Subcutaneous abdominal adipose tissue (tissue), 5 donors: ENCODE measurements around the gene CEP126.
A peak's percentile ranks its signal among the peaks of the same experiment; 100 is the strongest.

ENCODE experiments used
- H3K27ac ChIP-seq: one replicate; pipeline ENCODE4 v1.7.0; 2013; ENCODE audit warnings: low read depth, mild to moderate bottlenecking, inconsistent platforms, low read length, moderate library complexity
- H3K27me3 ChIP-seq, 5 donors: one replicate each; pipeline ENCODE4 v1.7.0; 2013; ENCODE audit warnings: low read length in 5 of 5, inconsistent platforms in 1 of 5; ENCODE audit not compliant: control insufficient read depth in 5 of 5, insufficient read depth in 4 of 5
- H3K36me3 ChIP-seq, 5 donors: one replicate each; pipeline ENCODE4 v1.7.0; 2013; ENCODE audit warnings: low read length in 5 of 5; ENCODE audit not compliant: control insufficient read depth in 5 of 5, insufficient read depth in 5 of 5
- H3K4me1 ChIP-seq, 5 donors: one replicate each; pipeline ENCODE4 v1.7.0; 2013; ENCODE audit warnings: low read length in 5 of 5, mild to moderate bottlenecking in 3 of 5, moderate library complexity in 1 of 5; ENCODE audit not compliant: control insufficient read depth in 5 of 5, insufficient read depth in 5 of 5
- H3K4me3 ChIP-seq, 5 donors: one replicate each; pipeline ENCODE4 v1.7.0; 2013; ENCODE audit warnings: low read length in 5 of 5, low read depth in 1 of 5
- H3K9ac ChIP-seq, 5 donors: one replicate each; pipeline ENCODE4 v1.7.0; 2013; ENCODE audit warnings: low read length in 5 of 5, mild to moderate bottlenecking in 4 of 5, moderate library complexity in 3 of 5
- H3K9me3 ChIP-seq, 5 donors: one replicate each; pipeline ENCODE4 v1.7.0; 2013; ENCODE audit warnings: low read length in 5 of 5; ENCODE audit not compliant: control insufficient read depth in 5 of 5
- donor health status: healthy.
- donor health status: healthy.
- donor health status: healthy.
- donor health status: healthy.
- donor health status: healthy.

The CEP126 gene

DNA sequence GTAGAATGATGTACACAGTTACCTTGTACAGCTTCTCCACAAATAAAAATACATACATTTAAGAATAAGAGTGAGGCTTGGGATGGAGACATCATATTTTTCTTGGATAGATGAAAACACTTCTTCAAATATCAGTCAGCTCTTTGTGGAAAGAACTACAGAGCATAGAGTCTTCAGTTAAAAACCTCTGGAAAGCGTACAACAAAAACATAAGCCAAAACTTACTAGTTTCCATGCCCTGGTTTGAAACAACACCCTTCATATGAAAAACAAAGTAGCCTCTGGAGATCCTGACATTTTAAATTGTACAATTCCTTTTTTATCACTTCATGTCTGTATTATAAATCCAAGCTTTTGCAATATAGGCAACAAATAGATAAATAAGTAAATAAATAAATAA lies 7.0 kb upstream of the CEP126 start:
- H3K4me1 ChIP-seq, result peaks cover 0 to 5% (median 0%) of the 10 kb centered on the region in 5 donors
- H3K4me3 ChIP-seq, result no peak overlapping the region
- H3K27me3 ChIP-seq, result no peaks in the 10 kb centered on the region
- no peak overlapping the region for H3K27ac ChIP-seq
- no peaks in the 10 kb centered on the region for H3K36me3 ChIP-seq
- H3K9me3 ChIP-seq, result no peaks in the 10 kb centered on the region
- no peak overlapping the region for H3K9ac ChIP-seq

GRCh38 chr11:101909087-101909486 lies 5.7 kb upstream of the CEP126 start:
- no peaks in the 10 kb centered on the region for H3K9me3 ChIP-seq
- no peaks in the 10 kb centered on the region for H3K36me3 ChIP-seq
- peaks cover 0 to 17% (median 10%) of the 10 kb centered on the region in 5 donors for H3K4me1 ChIP-seq
- H3K27me3 ChIP-seq, result no peaks in the 10 kb centered on the region
- H3K4me3 ChIP-seq, result no peak overlapping the region
- H3K9ac ChIP-seq, result no peak overlapping the region
- no peak overlapping the region for H3K27ac ChIP-seq

DNA sequence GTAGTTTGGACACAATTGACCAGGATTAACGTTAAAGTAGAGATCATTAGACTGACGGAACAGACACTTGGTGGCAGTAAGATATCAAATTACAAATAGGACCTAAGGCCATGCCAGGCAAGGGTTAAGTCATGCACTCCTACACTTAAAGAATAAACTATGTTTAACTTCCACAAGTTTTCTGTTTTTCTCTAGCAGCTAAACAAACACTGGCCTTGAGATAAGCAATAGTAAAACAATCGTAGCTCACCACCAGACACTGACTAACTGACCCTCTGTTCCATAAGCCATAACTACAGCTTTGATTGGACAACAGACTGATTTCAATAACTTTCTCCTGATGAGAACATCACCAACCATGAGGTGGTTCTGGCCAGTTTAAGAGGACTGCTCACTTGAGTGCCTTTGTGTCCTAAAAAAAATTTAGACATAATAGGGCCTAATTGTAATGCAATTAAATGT lies 2.0 kb upstream of the CEP126 start:
- Histone ChIP-seq H3K27me3 (no peaks in the 10 kb centered on the region), H3K27ac (peak overlapping the region; percentile 91), H3K9me3 (no peaks in the 10 kb centered on the region)

GRCh38 chr11:101913656-101914055 lies 1.2 kb upstream of the CEP126 start:
- H3K36me3 ChIP-seq, result no peaks in the 10 kb centered on the region
- H3K4me3 ChIP-seq, result peak overlapping the region in 1 of 5 donors; percentile 89
- peak overlapping the region in 1 of 5 donors; percentile 38 for H3K9ac ChIP-seq
- H3K27me3 ChIP-seq, result no peaks in the 10 kb centered on the region
- no peaks in the 10 kb centered on the region for H3K9me3 ChIP-seq
- peak overlapping the region; percentile 91 for H3K27ac ChIP-seq
- peaks cover 0 to 40% (median 32%) of the 10 kb centered on the region in 5 donors for H3K4me1 ChIP-seq

More for the DNA sequence above, 2.0 kb upstream of the CEP126 start:
- Histone ChIP-seq H3K9ac (no peak overlapping the region), H3K36me3 (no peaks in the 10 kb centered on the region), H3K4me1 (peaks cover 0 to 37% (median 32%) of the 10 kb centered on the region in 5 donors), H3K4me3 (no peak overlapping the region)

- H3K27me3 ChIP-seq, result no peaks in the 10 kb centered on the region
- peak overlapping the region; percentile 91 for H3K27ac ChIP-seq
- H3K9me3 ChIP-seq, result no peaks in the 10 kb centered on the region
- H3K9ac ChIP-seq, result peak overlapping the region in 3 of 5 donors; percentile 11 to 74 (median 65)
- H3K4me3 ChIP-seq, result peak overlapping the region; percentile 82 to 89 (median 84)
- peaks cover 0 to 40% (median 31%) of the 10 kb centered on the region in 5 donors for H3K4me1 ChIP-seq
- H3K36me3 ChIP-seq, result no peaks in the 10 kb centered on the region
Measured at GRCh38 chr11:101914341-101914737, 471 bp upstream of the CEP126 start.

GRCh38 chr11:101915791-101916291 lies 1.0 kb downstream of the CEP126 start:
- Histone ChIP-seq H3K4me3 (peak overlapping the region; percentile 83 to 89 (median 86)), H3K27ac (peak overlapping the region; percentile 91), H3K36me3 (no peaks in the 10 kb centered on the region), H3K9ac (peak overlapping the region; percentile 11 to 74 (median 63)), H3K27me3 (no peaks in the 10 kb centered on the region), H3K9me3 (no peaks in the 10 kb centered on the region), H3K4me1 (peaks cover 0 to 40% (median 31%) of the 10 kb centered on the region in 5 donors)

- H3K4me1 ChIP-seq, result peaks cover 0 to 40% (median 31%) of the 10 kb centered on the region in 5 donors
- H3K4me3 ChIP-seq, result peak within 1 kb of the TSS; percentile 83 to 89 (median 86)
- H3K9me3 ChIP-seq, result no peaks in the 10 kb centered on the region
Measured at GRCh38 chr11:101916422-101916821, 1.6 kb downstream of the CEP126 start, which contains the start of gene ANGPTL5. ANGPTL5 (minus strand) TSS chr11:101916522; CDS start chr11:101907909, 8,613 bp downstream.

GRCh38 chr11:101917226-101917625 lies 2.4 kb downstream of the CEP126 start:
- no peaks in the 10 kb centered on the region for H3K9me3 ChIP-seq
- H3K4me1 ChIP-seq, result peaks cover 0 to 40% (median 31%) of the 10 kb centered on the region in 5 donors
- H3K27me3 ChIP-seq, result no peaks in the 10 kb centered on the region
- H3K4me3 ChIP-seq, result no peak overlapping the region
- no peaks in the 10 kb centered on the region for H3K36me3 ChIP-seq
- H3K27ac ChIP-seq, result peak overlapping the region; percentile 91
- H3K9ac ChIP-seq, result no peak overlapping the region

More at GRCh38 chr11:101916422-101916821, 1.6 kb downstream of the CEP126 start, which contains the start of gene ANGPTL5:
- Histone ChIP-seq H3K27ac (peak within 1 kb of the TSS; percentile 91), H3K36me3 (no peaks in the 10 kb centered on the region), H3K9ac (peak within 1 kb of the TSS; percentile 11 to 74 (median 63)), H3K27me3 (no peaks in the 10 kb centered on the region)

DNA sequence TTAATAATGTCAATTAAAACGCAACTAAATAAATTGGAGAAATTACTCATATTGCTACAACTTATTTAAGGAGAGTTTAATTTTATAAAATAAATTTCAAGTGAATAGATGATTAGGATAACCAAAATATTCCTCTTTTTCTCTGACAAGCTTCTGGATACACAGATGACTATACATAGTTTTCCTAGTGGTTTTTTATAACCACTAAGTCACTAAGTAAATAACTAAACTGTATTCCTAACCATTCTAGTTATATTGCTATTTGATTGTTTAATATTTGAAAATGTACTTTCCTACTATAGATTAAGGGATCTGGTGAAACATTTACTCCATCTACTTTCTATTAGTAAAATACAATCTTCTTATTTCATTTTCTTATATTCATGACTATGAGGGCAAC lies 6.2 kb downstream of the CEP126 start:
- H3K4me3 ChIP-seq, result no peak overlapping the region
- no peak overlapping the region for H3K9ac ChIP-seq
- H3K9me3 ChIP-seq, result no peaks in the 10 kb centered on the region
- no peak overlapping the region for H3K27ac ChIP-seq
- no peaks in the 10 kb centered on the region for H3K27me3 ChIP-seq
- H3K36me3 ChIP-seq, result peaks cover 0 to 1% (median 0%) of the 10 kb centered on the region in 5 donors
- peaks cover 0 to 13% (median 5%) of the 10 kb centered on the region in 5 donors for H3K4me1 ChIP-seq

DNA sequence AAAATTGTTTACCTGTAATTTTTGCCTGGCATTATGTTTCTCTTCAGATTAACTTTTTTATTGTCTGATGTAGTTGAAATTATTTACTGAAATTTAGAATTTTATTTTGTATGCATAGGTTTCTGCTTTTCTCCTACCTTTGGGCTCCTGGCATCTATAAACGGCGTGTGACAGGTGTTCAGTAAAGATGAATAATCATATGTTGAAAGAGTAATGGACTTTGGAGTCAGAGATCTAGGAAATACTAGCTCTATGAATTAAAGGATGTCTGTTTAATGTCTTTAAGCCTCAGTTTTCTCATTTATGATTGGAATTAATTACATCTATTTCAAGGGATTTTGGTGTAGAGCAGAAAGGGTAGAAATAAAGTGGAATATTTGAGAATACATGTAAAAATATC lies 8.7 kb downstream of the CEP126 start:
- Histone ChIP-seq H3K4me1 (no peaks in the 10 kb centered on the region), H3K9me3 (no peaks in the 10 kb centered on the region), H3K36me3 (peaks cover 0 to 9% (median 0%) of the 10 kb centered on the region in 5 donors)

More for the DNA sequence above, 8.7 kb downstream of the CEP126 start:
- H3K4me3 ChIP-seq, result no peak overlapping the region
- H3K9ac ChIP-seq, result no peak overlapping the region
- H3K27me3 ChIP-seq, result no peaks in the 10 kb centered on the region
- H3K27ac ChIP-seq, result no peak overlapping the region
